Thyroid gland (tissue), 4 donors: Measurements from ENCODE around the gene RTP5. TPM values are rescaled to one million over a fixed set of nuclear protein-coding genes. Genes with fewer than 3 reads are reported as not detected.
"Not testable (repeated sequence)": the region's sequence is repeated elsewhere in the genome, so short reads cannot be mapped to it uniquely, and the experiment has no call there.

Source experiments
- DNase-seq, 2 donors: peaks; one replicate each; pipeline ENCODE4 v3.0.0-alpha.2; 2019
- H3K27ac ChIP-seq, 3 donors: fragments of 200-600 bp; sonication (generic); 1 replicate in 2 of 3; 2 replicates in 1 of 3; pipeline ENCODE4 v1.5.1; 2016 to 2019; ENCODE audit warnings: mild to moderate bottlenecking in 1 of 3, moderate library complexity in 1 of 3
- H3K27me3 ChIP-seq: fragments of 200-600 bp; sonication (generic); one replicate; pipeline ENCODE4 v1.5.1; 2019
- H3K36me3 ChIP-seq, 2 donors: fragments of 200-600 bp; sonication (generic); one replicate each; pipeline ENCODE4 v1.5.1; 2016 to 2019
- H3K4me1 ChIP-seq, 2 donors: fragments of 200-600 bp; sonication (generic); one replicate each; pipeline ENCODE4 v1.5.1; 2017 to 2019
- H3K4me3 ChIP-seq, 3 donors: fragments of 200-600 bp; sonication (generic); replicated peaks in 1 of 3; 1 replicate in 2 of 3; 2 replicates in 1 of 3; pipeline ENCODE4 v1.5.1; 2016; ENCODE audit warnings: mild to moderate bottlenecking in 1 of 3
- H3K9me3 ChIP-seq: fragments of 200-600 bp; sonication (generic); one replicate; pipeline ENCODE4 v1.5.1; 2017
- POLR2A ChIP-seq, 2 donors: fragments of 450-650 bp; IDR thresholded peaks; one replicate each; pipeline ENCODE4 v1.6.1; 2017; ENCODE audit warnings: antibody characterized with exemption in 2 of 2, mild to moderate bottlenecking in 2 of 2, moderate library complexity in 1 of 2
- WGBS, 2 donors: methylation state at CpG; one replicate each; pipeline ENCODE4 v1.1.5; 2017; 5-methylcytosine and 5-hydroxymethylcytosine counted together
- intact Hi-C: fragments of 100-400 bp; cut with DNase I; formaldehyde crosslinking; loops from one replicate; pipeline ENCODE4 v1.15.1; 2023
- total RNA-seq, 4 donors: library from RNA; depleted of rRNA; stranded (reverse); fragments of >200 nt; gene quantifications; one replicate each; pipeline ENCODE4 v1.2.3, GENCODE V29; 2016
- TF ChIP-seq, protein P1 (sequence below), 6 experiments: fragments of 200-600 bp in 3 of 6; fragments of 450-650 bp in 3 of 6; sonication (generic) in 3 of 6; IDR thresholded peaks; one replicate each; pipeline ENCODE4 v1.5.1; 2016 to 2019; ENCODE audit warnings: antibody characterized with exemption in 6 of 6, mild to moderate bottlenecking in 2 of 6, inconsistent platforms in 1 of 6, moderate library complexity in 1 of 6

RTP5 gene
- total RNA-seq, 4 donors from 2014 or later, result 0.13 TPM; not detected in 3

GRCh38 chr2:241827394-241827793 is 42.1 kb upstream of the RTP5 start:
- DNase-seq, result no peak
- TF ChIP-seq, protein P1, sequence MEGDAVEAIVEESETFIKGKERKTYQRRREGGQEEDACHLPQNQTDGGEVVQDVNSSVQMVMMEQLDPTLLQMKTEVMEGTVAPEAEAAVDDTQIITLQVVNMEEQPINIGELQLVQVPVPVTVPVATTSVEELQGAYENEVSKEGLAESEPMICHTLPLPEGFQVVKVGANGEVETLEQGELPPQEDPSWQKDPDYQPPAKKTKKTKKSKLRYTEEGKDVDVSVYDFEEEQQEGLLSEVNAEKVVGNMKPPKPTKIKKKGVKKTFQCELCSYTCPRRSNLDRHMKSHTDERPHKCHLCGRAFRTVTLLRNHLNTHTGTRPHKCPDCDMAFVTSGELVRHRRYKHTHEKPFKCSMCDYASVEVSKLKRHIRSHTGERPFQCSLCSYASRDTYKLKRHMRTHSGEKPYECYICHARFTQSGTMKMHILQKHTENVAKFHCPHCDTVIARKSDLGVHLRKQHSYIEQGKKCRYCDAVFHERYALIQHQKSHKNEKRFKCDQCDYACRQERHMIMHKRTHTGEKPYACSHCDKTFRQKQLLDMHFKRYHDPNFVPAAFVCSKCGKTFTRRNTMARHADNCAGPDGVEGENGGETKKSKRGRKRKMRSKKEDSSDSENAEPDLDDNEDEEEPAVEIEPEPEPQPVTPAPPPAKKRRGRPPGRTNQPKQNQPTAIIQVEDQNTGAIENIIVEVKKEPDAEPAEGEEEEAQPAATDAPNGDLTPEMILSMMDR (IDR thresholded peaks at IDR 0.05), result no peak
- Histone ChIP-seq H3K4me3 (no peak overlapping the region), H3K27me3 (no peaks in the 10 kb centered on the region), H3K36me3 (no peaks in the 10 kb centered on the region), H3K9me3 (no peaks in the 10 kb centered on the region), H3K27ac (no peak overlapping the region), H3K4me1 (no peaks in the 10 kb centered on the region)
- intact Hi-C loops, result no loop called here
- WGBS, 2 donors, result 80 to 84% methylated on average over 2 of the region's 2 CpGs

GRCh38 chr2:241833101-241833663 is 36.3 kb upstream of the RTP5 start:
- H3K4me1 ChIP-seq, result peaks cover 0 to 8% of the 10 kb centered on the region in 2 donors
- intact Hi-C loops, result no loop called here
- no peak overlapping the region for H3K4me3 ChIP-seq
- no peaks in the 10 kb centered on the region for H3K9me3 ChIP-seq
- H3K27me3 ChIP-seq, result no peaks in the 10 kb centered on the region
- DNase-seq, result no peak
- TF ChIP-seq, protein P1 (IDR thresholded peaks at IDR 0.05), result no peak
- no peak for TF ChIP-seq POLR2A (IDR thresholded peaks at IDR 0.05)
- H3K27ac ChIP-seq, result no peak overlapping the region
- 63 to 71% methylated on average over 13 of the region's 13 CpGs for WGBS, 2 donors
- no peaks in the 10 kb centered on the region for H3K36me3 ChIP-seq

GRCh38 chr2:241833756-241834526 is 35.6 kb upstream of the RTP5 start:
- H3K9me3 ChIP-seq, H3K4me3 ChIP-seq, intact Hi-C loops, H3K4me1 ChIP-seq, DNase-seq, H3K36me3 ChIP-seq, H3K27me3 ChIP-seq, H3K27ac ChIP-seq: not testable (repeated sequence)
- 85% methylated on average over 18 to 24 of the region's 28 CpGs for WGBS, 2 donors

- Histone ChIP-seq H3K27ac (no peak overlapping the region), H3K4me1 (peaks cover 0 to 8% of the 10 kb centered on the region in 2 donors), H3K36me3 (no peaks in the 10 kb centered on the region), H3K27me3 (no peaks in the 10 kb centered on the region), H3K4me3 (no peak overlapping the region), H3K9me3 (no peaks in the 10 kb centered on the region)
- TF ChIP-seq, protein P1 (IDR thresholded peaks at IDR 0.05), result no peak
- TF ChIP-seq POLR2A (IDR thresholded peaks at IDR 0.05), result no peak
- intact Hi-C loops, result no loop called here
- DNase-seq, result no peak
- WGBS, 2 donors, result 93 to 94% methylated on average over 10 of the region's 10 CpGs
These were observed 34.9 kb upstream of the RTP5 start for GRCh38 chr2:241834527-241835210.

- Histone ChIP-seq H3K36me3 (no peaks in the 10 kb centered on the region), H3K27ac (no peak overlapping the region), H3K4me1 (peaks cover 0 to 8% of the 10 kb centered on the region in 2 donors), H3K27me3 (no peaks in the 10 kb centered on the region), H3K9me3 (no peaks in the 10 kb centered on the region), H3K4me3 (no peak overlapping the region)
- DNase-seq, result no peak
- 63 to 65% methylated on average over 4 of the region's 4 CpGs for WGBS, 2 donors
- TF ChIP-seq POLR2A (IDR thresholded peaks at IDR 0.05), result no peak
- TF ChIP-seq, protein P1 (IDR thresholded peaks at IDR 0.05), result no peak
- intact Hi-C loops, result no loop called here
These were observed 33.9 kb upstream of the RTP5 start for GRCh38 chr2:241835611-241836010.
